GM21529 (cell line): Measurements from ENCODE around the gene CA9.

ENCODE experiments used
- ATAC-seq: cut with Tn5 transposase; IDR thresholded peaks from one replicate; pipeline ENCODE4 v1.9.1; 2021; ENCODE audit not compliant: unreplicated experiment

CA9 gene

GRCh38 chr9:35651956-35652828 lies 21.5 kb upstream of the CA9 start:
- no peak for ATAC-seq

- ATAC-seq: no peak
Measured at GRCh38 chr9:35652829-35653209, 20.9 kb upstream of the CA9 start.

DNA sequence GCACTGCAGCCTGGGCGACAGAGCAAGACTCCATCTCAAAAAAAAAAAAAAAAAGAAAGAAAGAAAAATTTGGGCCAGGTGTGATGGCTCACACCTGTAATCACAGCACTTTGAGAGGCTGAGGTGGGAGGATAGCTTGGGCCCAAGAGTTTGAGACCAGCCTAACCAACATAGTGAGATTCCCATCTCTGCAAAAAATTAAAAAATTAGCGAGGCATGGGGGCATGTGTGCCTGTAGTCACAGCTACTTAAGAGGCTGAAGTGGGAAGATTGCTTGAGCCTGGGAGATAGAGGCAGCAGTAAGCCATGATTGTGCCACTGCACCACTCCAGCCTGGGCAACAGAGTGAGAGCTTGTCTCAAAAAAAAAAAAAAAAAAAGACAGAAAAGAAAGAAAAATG lies 20.1 kb upstream of the CA9 start:
- ATAC-seq: no peak

DNA sequence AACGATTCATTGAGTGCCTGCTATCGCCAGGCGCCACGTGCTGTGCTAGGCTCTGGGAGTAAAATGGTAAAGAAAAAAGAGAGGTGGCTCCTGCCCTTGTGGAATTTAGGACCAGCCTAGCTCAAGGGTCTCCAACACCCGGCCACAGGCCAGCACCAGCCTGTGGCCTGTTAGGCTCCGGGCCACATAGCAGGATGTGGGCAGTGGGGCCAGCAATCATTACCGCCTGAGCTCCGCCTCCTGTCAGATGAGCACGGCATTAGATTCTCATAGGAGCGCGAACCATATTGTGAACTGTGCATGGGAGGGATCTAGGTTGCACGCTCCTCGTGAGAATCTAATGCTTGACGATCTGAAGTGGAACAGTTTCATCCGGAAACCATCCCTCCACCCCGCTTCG lies 17.4 kb upstream of the CA9 start:
- no peak for ATAC-seq

DNA sequence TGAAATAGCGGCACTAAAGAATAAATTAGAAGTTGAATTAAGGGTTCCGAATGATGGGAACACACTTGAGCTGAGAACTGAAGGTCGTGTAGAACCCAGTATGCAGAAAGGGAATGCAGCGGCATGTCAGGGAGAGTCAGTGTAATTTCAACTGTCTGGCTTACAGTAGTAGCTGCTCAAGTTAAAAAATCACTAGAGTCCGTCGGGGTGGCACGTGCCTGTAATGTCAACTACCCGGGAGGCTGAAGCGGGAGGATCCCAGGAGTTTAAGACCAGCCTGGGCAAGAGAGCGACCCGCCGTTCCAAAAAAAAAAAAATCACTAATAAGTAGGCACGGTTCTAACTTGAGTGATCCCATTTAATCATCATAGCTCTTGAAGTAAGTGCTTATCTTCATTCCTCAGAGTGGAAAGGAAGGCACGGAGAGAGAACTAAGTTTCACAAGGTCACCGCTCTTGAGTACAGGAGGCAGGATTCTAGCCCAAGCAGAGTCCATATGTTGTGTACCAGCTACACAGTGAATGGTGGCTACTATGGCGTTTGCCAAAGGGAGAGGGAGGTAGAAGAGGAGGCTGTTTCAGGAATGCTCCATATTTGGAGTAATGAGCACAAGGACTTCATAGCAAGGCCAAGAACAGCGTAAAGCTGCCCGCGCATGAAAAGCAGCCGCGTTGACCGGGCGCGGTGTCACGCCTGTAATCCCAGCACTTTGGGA lies 16.7 kb upstream of the CA9 start:
- ATAC-seq: no peak

DNA sequence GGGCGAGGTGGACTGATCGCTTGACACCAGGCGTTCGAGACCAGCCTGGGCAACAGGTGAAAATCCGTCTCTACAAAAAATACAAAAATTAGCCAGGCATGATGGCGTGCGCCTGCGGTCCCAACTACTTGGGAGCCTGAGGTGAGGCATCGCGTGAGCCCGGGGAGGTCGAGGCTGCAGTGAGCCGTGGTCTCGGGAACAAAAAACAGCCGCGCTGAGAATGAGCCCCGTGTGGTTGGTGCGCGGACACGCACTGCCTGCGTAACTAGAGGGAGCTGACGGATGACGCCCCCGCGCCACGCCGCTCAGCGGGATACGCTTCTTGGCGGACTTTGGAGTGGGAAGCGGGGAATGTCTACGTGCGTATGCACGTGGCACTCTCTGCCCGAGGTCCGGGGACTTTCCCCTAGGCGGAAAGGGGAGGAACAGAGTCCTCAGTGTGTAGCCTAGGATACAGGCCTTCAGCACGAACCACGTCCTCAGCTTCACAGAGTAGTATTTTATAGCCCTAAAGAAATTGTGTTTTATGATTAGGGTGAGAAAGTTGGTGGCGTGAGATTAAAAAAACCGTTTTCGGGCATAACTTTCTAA lies 16.1 kb upstream of the CA9 start, which contains the start of gene RMRP:
Gene RMRP (minus strand): TSS at position 474 of the 591 bp plus-strand sequence.
- ATAC-seq: peak; percentile 86

- peak; percentile 47 for ATAC-seq
Measured at GRCh38 chr9:35658137-35658967, 15.4 kb upstream of the CA9 start, which contains the start of gene CCDC107. Gene CCDC107 (plus strand): TSS chr9:35658292. CDS start chr9:35658380, 88 bp downstream.

DNA sequence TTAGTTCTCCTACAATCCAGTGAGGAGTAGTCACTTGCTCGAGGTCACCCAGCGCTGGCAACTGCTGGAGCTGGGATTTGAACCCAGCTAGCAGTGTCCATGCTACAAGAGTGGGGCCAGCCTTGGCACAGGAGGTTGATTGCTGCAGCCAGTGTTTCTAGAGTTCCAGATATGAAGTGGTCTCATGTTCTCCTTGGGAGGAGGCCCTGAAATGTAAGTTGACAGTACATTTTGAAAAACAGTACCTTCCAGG lies 14.8 kb upstream of the CA9 start:
- ATAC-seq: peak; percentile 7

DNA sequence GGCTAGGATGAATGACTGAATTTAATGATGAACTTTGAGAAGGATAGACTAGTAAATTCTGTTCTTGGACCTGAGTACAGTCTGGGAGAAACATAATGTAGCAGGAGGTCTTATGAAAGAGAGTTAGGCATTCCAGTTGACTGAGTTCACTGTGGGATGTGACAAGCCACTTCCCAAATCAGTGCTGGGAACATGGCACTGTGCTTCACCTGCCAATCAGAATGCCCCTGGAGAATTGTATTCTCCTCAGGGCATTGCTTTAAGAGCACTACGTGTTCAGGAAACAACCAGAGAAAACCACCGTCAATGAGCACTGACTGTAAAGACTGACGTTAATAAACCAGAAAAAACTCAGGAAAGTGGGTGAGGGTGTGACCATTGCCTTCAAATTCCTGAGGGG lies 14.4 kb upstream of the CA9 start:
- no peak for ATAC-seq

DNA sequence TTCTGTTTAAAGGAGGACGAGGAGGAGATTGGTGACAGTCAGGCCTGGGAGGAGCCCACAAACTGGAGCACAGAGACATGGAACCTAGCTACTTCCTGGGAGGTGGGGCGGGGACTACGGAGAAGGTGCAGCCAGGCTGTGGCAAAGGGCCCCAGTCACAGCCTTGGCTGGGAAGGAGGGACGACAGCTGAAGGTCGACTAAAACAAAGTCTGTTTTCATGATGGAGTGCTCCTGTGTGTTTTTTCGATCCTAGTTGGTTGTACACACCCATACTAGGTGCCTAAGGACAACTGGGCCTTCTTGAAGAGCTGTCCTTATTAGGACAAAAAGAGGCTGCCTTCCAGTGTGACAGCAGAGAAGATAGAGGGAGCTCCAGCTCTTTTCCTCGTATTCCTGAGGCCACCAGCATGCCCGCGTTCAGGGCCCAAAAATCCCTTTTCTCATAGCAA lies 12.7 kb upstream of the CA9 start:
- no peak for ATAC-seq

- ATAC-seq: no peak
Measured at GRCh38 chr9:35661756-35662350, 11.9 kb upstream of the CA9 start.

GRCh38 chr9:35662437-35662836 lies 11.3 kb upstream of the CA9 start:
- ATAC-seq: no peak

DNA sequence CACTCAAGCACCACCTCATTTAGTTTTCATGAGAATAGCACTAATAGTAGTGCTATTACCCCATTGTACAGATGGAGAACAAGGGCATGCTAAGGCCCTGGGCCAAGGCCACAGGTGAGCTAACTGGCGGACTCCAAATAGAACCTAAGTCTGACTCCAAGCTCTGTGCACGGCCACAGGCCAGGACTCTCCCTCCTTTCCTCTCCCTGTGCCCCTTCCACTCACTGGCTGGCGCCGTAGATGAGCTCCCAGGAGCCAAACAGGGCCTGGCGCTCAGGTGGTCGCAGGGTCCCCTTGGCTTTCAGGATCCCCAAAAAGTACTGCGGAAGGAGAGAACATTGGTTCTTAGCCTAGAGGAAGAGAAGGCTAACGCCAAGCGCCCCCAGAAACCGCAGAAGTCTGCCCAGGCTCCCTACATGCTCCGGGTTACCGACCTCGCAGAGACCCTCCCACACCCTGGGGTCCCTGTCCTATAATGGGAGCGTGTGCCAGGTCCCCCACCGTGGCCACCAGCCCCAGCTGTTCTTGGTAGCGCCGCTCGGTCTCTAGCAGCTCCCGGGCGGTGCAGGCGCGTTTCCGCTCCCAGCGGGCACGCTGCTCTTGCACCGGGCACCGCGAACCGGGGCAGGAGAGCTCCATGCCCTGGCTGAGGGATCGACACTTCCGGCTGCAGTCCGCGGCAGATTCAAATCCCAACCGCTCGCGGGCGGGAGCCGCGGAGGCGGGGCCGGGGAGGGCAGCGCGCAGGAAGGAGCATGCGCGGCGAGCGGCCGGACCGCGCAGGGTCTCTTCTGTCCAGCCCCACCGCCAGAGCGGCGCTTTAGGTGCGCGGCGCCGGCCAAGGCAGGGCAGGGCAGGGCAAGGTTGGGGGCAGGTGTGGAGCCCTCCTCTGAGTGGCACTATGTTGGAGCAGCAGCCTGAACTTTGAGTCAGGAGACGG lies 8.9 kb upstream of the CA9 start, which contains the start of gene ARHGEF39:
Gene ARHGEF39 (minus strand): TSS at position 665 of the 940 bp plus-strand sequence. CDS start 26 bp downstream, at position 639.
- ATAC-seq: peak; percentile 82

GRCh38 chr9:35665471-35665818 lies 8.3 kb upstream of the CA9 start:
- no peak for ATAC-seq

- ATAC-seq: no peak
Measured at GRCh38 chr9:35666045-35666444, 7.7 kb upstream of the CA9 start.

DNA sequence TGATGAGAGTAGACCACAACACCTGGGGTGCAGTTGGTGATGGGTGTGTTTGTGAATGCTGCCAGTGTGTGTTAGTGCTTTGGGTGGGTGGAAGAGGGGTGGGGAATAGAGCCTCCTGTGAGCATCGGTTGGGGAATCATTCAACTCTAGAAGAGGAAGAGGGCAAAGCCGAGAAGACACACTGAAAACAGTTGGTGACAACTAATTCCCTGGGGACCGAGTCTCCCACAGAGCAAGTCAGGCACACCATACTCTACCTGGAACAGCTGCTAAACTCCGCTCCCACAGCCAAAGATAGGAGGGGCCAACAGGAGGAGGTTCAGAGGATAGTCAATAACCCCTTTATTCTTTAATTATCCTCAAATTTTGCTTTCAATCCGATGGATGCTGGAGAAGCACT lies 7.2 kb upstream of the CA9 start:
- ATAC-seq: no peak

DNA sequence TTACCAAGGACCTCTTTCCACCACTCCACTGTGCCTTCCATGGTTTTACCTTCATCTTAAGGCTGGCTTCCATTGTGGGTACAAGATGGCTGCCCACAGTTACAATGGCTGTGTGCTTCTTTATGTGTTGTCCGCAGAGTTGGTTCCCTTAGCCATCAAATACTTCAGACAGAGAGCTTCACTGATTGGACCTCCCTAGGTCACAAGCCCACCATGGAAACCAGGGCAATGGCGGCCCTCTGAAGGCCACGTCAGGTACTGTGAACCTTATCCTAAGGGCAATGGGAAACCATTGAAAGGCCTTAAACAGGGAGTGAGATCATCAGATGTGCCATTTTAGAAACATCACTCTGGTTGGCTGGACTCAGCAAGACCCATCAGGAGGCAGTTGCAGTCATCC lies 5.8 kb upstream of the CA9 start:
- no peak for ATAC-seq

DNA sequence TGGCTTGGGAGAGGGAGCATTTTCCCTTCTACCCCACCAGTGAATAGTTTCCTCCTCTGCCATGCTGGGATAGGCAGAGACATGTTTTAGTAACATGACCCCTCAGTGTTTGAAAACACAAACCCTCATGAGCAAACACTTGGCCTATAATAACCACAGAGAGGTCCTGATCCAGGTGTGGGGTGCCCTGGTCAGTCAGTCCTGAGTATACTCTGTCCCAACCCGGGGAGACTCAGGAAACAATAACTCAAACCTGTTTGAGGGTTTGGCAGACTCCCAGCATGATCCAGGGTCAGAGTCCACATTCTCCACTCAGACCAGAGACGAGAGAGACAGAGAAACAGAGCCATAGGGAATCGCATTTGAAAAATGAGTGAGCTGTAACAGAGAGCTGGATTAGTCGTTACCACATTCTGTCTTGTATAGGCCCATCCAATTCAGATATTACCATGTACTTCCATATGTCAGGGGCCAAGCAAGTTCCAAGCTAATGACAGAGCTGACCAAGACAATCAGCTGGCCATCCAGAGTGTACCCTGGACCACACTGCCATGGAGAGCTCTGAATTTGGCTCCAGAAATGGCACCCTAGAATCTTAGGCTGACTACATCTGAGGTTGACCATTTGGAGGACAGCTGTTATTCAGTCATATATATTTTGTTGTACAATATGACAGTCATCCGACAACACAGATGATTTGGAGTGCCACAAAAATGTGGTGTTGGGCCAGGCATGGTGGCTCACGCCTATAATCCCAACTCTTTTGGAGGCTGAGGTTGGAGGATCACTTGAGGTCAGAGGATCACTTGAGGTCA lies 4.2 kb upstream of the CA9 start:
- no peak for ATAC-seq

DNA sequence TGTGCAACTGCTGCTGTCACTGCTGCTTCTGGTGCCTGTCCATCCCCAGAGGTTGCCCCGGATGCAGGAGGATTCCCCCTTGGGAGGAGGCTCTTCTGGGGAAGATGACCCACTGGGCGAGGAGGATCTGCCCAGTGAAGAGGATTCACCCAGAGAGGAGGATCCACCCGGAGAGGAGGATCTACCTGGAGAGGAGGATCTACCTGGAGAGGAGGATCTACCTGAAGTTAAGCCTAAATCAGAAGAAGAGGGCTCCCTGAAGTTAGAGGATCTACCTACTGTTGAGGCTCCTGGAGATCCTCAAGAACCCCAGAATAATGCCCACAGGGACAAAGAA lies 265 bp downstream of the CA9 start:
- ATAC-seq: no peak
